SK-N-SH treated with all-trans-retinoic acid at 6 μM for 48 hours (cell line): Measurements from ENCODE around the gene SCML2.

Experiments
- ATAC-seq: fragments of 200-7000 bp; cut with Tn5 transposase; 3 replicates; pipeline ENCODE4 v1.9.1; 2020; ENCODE audit warnings: mild to moderate bottlenecking, moderate library complexity
- ARNTL ChIP-seq: fragments of 450-650 bp; formaldehyde crosslinking; IDR thresholded peaks from 2 replicates; pipeline ENCODE4 v1.5.0; 2020; ENCODE audit warnings: low read depth, mild to moderate bottlenecking, moderate library complexity, borderline replicate concordance
- BACH2 ChIP-seq: fragments of 250-450 bp; sonication (Bioruptor Pico); IDR thresholded peaks from 2 replicates; pipeline ENCODE4 v1.9.0; 2021; ENCODE audit warnings: mild to moderate bottlenecking, borderline replicate concordance
- CSDC2 ChIP-seq: fragments of 250-450 bp; sonication (Bioruptor Pico); IDR thresholded peaks from 2 replicates; pipeline ENCODE4 v1.5.0; 2020; ENCODE audit warnings: mild to moderate bottlenecking, moderate library complexity
- ESRRG ChIP-seq: fragments of 250-450 bp; sonication (Bioruptor Pico); IDR thresholded peaks from 2 replicates; pipeline ENCODE4 v1.6.1; 2021; ENCODE audit warnings: mild to moderate bottlenecking
- ISL1 ChIP-seq: fragments of 250-450 bp; sonication (Bioruptor Pico); IDR thresholded peaks from 2 replicates; pipeline ENCODE4 v2.1.2; 2022; ENCODE audit warnings: mild to moderate bottlenecking, moderate library complexity
- OSR1 ChIP-seq: fragments of 250-450 bp; sonication (Bioruptor Pico); IDR thresholded peaks from 2 replicates; pipeline ENCODE4 v1.8.0; 2022; ENCODE audit warnings: moderate library complexity, mild to moderate bottlenecking, inconsistent platforms
- PPARA ChIP-seq: fragments of 250-450 bp; sonication (Bioruptor Pico); IDR thresholded peaks from 2 replicates; pipeline ENCODE4 v1.5.0; 2020; ENCODE audit warnings: mild to moderate bottlenecking, borderline replicate concordance
- RARB ChIP-seq: fragments of 250-450 bp; sonication (Bioruptor Pico); IDR thresholded peaks from 2 replicates; pipeline ENCODE4 v1.8.0; 2021; ENCODE audit warnings: mild to moderate bottlenecking, moderate library complexity
- SNAI2 ChIP-seq: fragments of 250-450 bp; sonication (Bioruptor Pico); IDR thresholded peaks from 2 replicates; pipeline ENCODE4 v1.5.0; 2020; ENCODE audit warnings: mild to moderate bottlenecking, moderate library complexity
- TCF4 ChIP-seq: fragments of 250-450 bp; sonication (Bioruptor Pico); IDR thresholded peaks from 2 replicates; pipeline ENCODE4 v1.8.0; 2021; ENCODE audit warnings: mild to moderate bottlenecking, moderate library complexity, borderline replicate concordance
- TOX ChIP-seq: fragments of 250-450 bp; sonication (Bioruptor Pico); IDR thresholded peaks from 2 replicates; pipeline ENCODE4 v1.8.0; 2021; ENCODE audit warnings: mild to moderate bottlenecking, moderate library complexity, borderline replicate concordance
- ZC3H10 ChIP-seq: fragments of 250-450 bp; sonication (Bioruptor Pico); IDR thresholded peaks from 2 replicates; pipeline ENCODE4 v1.5.1; 2021; ENCODE audit warnings: mild to moderate bottlenecking, moderate library complexity
- ZFP3 ChIP-seq: fragments of 250-450 bp; sonication (Bioruptor Pico); IDR thresholded peaks from 2 replicates; pipeline ENCODE4 v1.5.0; 2020; ENCODE audit warnings: mild to moderate bottlenecking, moderate library complexity
- ZFP30 ChIP-seq: fragments of 450-650 bp; formaldehyde crosslinking; IDR thresholded peaks from 2 replicates; pipeline ENCODE4 v1.5.0; 2022; ENCODE audit warnings: mild to moderate bottlenecking, moderate library complexity
- ZNF565 ChIP-seq: fragments of 450-650 bp; formaldehyde crosslinking; conservative IDR thresholded peaks from 2 replicates; pipeline ENCODE4 v1.5.0; 2020; ENCODE audit warnings: low read depth, mild to moderate bottlenecking, moderate library complexity
- ZNF8 ChIP-seq: fragments of 450-650 bp; formaldehyde crosslinking; IDR thresholded peaks from 2 replicates; pipeline ENCODE4 v1.5.0; 2020; ENCODE audit warnings: mild to moderate bottlenecking, moderate library complexity
- TF ChIP-seq, protein P1 (sequence below): fragments of 250-450 bp; sonication (Bioruptor Pico); IDR thresholded peaks from 2 replicates; pipeline ENCODE4 v1.8.0; 2020; ENCODE audit warnings: mild to moderate bottlenecking, moderate library complexity, borderline replicate concordance
- TF ChIP-seq, protein P2 (sequence below): fragments of 250-450 bp; sonication (Bioruptor Pico); IDR thresholded peaks from 2 replicates; pipeline ENCODE4 v1.5.0; 2020; ENCODE audit warnings: mild to moderate bottlenecking, moderate library complexity
- TF ChIP-seq, protein P3 (sequence below): fragments of 250-450 bp; sonication (Bioruptor Pico); IDR thresholded peaks from 2 replicates; pipeline ENCODE4 v1.5.1; 2020; ENCODE audit warnings: low read depth, mild to moderate bottlenecking, moderate library complexity
- TF ChIP-seq, protein P4 (sequence below): fragments of 250-450 bp; sonication (Bioruptor Pico); IDR thresholded peaks from 2 replicates; pipeline ENCODE4 v1.5.1; 2021; ENCODE audit warnings: mild to moderate bottlenecking, moderate library complexity
- TF ChIP-seq, protein P5 (sequence below): fragments of 250-450 bp; sonication (Bioruptor Pico); IDR thresholded peaks from 2 replicates; pipeline ENCODE4 v1.8.0; 2021; ENCODE audit warnings: low read depth, mild to moderate bottlenecking, moderate library complexity, borderline replicate concordance

The SCML2 gene

DNA sequence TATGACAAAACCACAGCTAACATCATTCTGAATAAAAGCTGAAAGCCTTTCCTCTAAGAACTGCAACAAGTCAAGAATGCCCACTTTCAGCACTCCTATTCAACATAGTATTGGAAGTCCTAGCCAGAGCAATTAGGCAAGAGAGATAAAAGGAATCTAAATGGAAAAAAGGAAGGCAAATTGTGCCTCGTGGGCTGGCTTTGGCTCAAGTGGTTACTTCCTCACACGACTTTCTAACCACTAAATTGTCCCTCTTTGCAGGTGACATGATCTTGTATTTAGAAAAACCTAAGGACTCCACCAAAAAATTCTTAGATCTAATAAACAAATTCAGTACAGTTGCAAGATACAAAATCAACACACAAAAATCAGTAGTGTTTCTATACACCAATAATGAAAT, 57.2 kb downstream of the SCML2 start:
- TF ChIP-seq RARB (CRISPR knock-in tag) (no peak), ZC3H10 (CRISPR knock-in tag) (no peak), PPARA (CRISPR knock-in tag) (no peak), CSDC2 (CRISPR knock-in tag) (no peak), TCF4 (CRISPR knock-in tag) (no peak), SNAI2 (no peak), ZNF565 (no peak)
- TF ChIP-seq, protein P1, sequence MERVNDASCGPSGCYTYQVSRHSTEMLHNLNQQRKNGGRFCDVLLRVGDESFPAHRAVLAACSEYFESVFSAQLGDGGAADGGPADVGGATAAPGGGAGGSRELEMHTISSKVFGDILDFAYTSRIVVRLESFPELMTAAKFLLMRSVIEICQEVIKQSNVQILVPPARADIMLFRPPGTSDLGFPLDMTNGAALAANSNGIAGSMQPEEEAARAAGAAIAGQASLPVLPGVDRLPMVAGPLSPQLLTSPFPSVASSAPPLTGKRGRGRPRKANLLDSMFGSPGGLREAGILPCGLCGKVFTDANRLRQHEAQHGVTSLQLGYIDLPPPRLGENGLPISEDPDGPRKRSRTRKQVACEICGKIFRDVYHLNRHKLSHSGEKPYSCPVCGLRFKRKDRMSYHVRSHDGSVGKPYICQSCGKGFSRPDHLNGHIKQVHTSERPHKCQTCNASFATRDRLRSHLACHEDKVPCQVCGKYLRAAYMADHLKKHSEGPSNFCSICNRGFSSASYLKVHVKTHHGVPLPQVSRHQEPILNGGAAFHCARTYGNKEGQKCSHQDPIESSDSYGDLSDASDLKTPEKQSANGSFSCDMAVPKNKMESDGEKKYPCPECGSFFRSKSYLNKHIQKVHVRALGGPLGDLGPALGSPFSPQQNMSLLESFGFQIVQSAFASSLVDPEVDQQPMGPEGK (CRISPR knock-in tag), result no peak
- TF ChIP-seq, protein P2, sequence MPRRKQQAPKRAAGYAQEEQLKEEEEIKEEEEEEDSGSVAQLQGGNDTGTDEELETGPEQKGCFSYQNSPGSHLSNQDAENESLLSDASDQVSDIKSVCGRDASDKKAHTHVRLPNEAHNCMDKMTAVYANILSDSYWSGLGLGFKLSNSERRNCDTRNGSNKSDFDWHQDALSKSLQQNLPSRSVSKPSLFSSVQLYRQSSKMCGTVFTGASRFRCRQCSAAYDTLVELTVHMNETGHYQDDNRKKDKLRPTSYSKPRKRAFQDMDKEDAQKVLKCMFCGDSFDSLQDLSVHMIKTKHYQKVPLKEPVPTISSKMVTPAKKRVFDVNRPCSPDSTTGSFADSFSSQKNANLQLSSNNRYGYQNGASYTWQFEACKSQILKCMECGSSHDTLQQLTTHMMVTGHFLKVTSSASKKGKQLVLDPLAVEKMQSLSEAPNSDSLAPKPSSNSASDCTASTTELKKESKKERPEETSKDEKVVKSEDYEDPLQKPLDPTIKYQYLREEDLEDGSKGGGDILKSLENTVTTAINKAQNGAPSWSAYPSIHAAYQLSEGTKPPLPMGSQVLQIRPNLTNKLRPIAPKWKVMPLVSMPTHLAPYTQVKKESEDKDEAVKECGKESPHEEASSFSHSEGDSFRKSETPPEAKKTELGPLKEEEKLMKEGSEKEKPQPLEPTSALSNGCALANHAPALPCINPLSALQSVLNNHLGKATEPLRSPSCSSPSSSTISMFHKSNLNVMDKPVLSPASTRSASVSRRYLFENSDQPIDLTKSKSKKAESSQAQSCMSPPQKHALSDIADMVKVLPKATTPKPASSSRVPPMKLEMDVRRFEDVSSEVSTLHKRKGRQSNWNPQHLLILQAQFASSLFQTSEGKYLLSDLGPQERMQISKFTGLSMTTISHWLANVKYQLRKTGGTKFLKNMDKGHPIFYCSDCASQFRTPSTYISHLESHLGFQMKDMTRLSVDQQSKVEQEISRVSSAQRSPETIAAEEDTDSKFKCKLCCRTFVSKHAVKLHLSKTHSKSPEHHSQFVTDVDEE (CRISPR knock-in tag), result no peak
- no peak for ATAC-seq

DNA sequence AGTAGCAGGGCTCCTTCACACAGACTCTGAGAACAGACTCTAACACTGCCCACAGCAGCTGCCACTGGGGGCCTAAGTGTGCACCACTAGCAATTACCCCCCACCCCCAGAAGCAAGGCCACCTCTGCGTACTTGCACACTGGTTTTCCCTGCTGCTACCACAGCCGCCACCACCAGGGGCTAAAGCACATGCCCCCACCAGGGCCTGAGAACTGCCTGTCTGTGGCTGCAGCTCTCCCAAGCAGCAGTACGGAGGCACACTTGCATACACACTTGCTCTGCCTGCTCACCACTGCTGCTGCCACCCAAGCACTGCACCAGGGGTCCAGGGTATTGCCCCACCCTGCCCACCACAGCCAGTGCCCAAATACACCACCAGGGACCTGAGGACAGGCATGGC, 59.6 kb downstream of the SCML2 start:
- TF ChIP-seq, protein P3, sequence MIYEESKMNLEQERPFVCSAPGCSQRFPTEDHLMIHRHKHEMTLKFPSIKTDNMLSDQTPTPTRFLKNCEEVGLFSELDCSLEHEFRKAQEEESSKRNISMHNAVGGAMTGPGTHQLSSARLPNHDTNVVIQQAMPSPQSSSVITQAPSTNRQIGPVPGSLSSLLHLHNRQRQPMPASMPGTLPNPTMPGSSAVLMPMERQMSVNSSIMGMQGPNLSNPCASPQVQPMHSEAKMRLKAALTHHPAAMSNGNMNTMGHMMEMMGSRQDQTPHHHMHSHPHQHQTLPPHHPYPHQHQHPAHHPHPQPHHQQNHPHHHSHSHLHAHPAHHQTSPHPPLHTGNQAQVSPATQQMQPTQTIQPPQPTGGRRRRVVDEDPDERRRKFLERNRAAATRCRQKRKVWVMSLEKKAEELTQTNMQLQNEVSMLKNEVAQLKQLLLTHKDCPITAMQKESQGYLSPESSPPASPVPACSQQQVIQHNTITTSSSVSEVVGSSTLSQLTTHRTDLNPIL, result no peak
- TF ChIP-seq, protein P4, sequence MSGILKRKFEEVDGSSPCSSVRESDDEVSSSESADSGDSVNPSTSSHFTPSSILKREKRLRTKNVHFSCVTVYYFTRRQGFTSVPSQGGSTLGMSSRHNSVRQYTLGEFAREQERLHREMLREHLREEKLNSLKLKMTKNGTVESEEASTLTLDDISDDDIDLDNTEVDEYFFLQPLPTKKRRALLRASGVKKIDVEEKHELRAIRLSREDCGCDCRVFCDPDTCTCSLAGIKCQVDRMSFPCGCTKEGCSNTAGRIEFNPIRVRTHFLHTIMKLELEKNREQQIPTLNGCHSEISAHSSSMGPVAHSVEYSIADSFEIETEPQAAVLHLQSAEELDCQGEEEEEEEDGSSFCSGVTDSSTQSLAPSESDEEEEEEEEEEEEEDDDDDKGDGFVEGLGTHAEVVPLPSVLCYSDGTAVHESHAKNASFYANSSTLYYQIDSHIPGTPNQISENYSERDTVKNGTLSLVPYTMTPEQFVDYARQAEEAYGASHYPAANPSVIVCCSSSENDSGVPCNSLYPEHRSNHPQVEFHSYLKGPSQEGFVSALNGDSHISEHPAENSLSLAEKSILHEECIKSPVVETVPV (CRISPR knock-in tag), result no peak
- TF ChIP-seq ZNF565, result no peak
- TF ChIP-seq ARNTL (CRISPR knock-in tag), result no peak
- TF ChIP-seq BACH2 (CRISPR knock-in tag), result no peak
- TF ChIP-seq ZFP3 (CRISPR knock-in tag), result no peak
- TF ChIP-seq OSR1, result no peak
- no peak for TF ChIP-seq ZC3H10 (CRISPR knock-in tag)
- TF ChIP-seq ISL1 (CRISPR knock-in tag), result no peak
- TF ChIP-seq ESRRG (CRISPR knock-in tag), result no peak
- TF ChIP-seq ZFP30 (CRISPR knock-in tag), result no peak
- no peak for TF ChIP-seq ZNF8 (CRISPR knock-in tag)
- no peak for TF ChIP-seq CSDC2 (CRISPR knock-in tag)
- no peak for TF ChIP-seq TCF4 (CRISPR knock-in tag)
- TF ChIP-seq TOX (CRISPR knock-in tag), result no peak
- TF ChIP-seq PPARA (CRISPR knock-in tag), result no peak
- ATAC-seq, result no peak

DNA sequence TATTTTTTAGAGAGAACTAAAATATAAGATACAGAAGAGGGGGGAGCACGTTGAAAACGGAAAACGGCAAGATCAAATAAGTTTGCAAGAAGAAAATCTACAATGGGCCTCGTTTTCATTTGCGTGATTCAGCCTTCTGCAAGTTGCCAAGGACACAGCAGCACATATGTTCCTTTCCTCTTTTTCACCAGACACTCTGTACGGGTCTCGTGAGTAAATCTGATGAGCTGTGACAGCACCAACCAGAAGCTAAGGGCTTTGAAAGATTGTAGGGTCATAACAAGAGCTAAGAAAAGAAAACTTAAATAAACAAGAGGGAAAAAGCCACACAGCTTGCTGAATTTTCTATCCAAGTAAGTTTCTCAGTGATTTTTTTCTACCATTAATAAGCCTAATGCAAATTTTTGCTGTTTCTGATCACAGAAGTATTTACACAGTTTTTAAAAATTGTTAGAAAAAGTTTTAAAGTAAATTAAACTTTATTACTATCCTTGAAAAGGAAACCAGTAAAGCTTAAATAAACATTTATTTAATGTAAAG, 63.4 kb downstream of the SCML2 start:
- ATAC-seq, result no peak

More for the DNA sequence above, 63.4 kb downstream of the SCML2 start:
- TF ChIP-seq PPARA (CRISPR knock-in tag) (no peak), SNAI2 (no peak), TCF4 (CRISPR knock-in tag) (no peak), ESRRG (CRISPR knock-in tag) (no peak), TOX (CRISPR knock-in tag) (no peak)
- TF ChIP-seq, protein P4 (CRISPR knock-in tag), result no peak
- TF ChIP-seq, protein P5, sequence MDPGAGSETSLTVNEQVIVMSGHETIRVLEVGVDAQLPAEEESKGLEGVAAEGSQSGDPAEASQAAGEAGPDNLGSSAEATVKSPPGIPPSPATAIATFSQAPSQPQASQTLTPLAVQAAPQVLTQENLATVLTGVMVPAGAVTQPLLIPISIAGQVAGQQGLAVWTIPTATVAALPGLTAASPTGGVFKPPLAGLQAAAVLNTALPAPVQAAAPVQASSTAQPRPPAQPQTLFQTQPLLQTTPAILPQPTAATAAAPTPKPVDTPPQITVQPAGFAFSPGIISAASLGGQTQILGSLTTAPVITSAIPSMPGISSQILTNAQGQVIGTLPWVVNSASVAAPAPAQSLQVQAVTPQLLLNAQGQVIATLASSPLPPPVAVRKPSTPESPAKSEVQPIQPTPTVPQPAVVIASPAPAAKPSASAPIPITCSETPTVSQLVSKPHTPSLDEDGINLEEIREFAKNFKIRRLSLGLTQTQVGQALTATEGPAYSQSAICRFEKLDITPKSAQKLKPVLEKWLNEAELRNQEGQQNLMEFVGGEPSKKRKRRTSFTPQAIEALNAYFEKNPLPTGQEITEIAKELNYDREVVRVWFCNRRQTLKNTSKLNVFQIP (CRISPR knock-in tag), result no peak
- TF ChIP-seq, protein P3, result no peak
